HepG2 (cell line): ENCODE measurements around the gene FADD. TPM values are rescaled to one million over a fixed set of nuclear protein-coding genes. Genes with fewer than 3 reads are reported as not detected.

Experiments
- ARNT ChIP-seq: fragments of 450-650 bp; IDR thresholded peaks from 2 replicates; pipeline ENCODE4 v1.6.1; 2017
- BRF2 ChIP-seq: sonication (generic); formaldehyde crosslinking; IDR thresholded peaks from 2 replicates; pipeline ENCODE4 v1.8.1; 2022; ENCODE audit warnings: mild to moderate bottlenecking, missing genetic modification reagents
- CCDC6 ChIP-seq: sonication (generic); formaldehyde crosslinking; IDR thresholded peaks from 2 replicates; pipeline ENCODE4 v1.8.1; 2022; ENCODE audit warnings: mild to moderate bottlenecking, missing genetic modification reagents, moderate library complexity
- EED ChIP-seq: sonication (generic); formaldehyde crosslinking; IDR thresholded peaks from 2 replicates; pipeline ENCODE4 v1.5.0; 2020; ENCODE audit warnings: mild to moderate bottlenecking, missing genetic modification reagents
- IRX3 ChIP-seq: sonication (generic); formaldehyde crosslinking; IDR thresholded peaks from 2 replicates; pipeline ENCODE4 v1.8.1; 2023; ENCODE audit warnings: mild to moderate bottlenecking, low read depth, missing genetic modification reagents, borderline replicate concordance
- KDM1A ChIP-seq: IDR thresholded peaks from 2 replicates; pipeline ENCODE4 v1.6.1; 2016; ENCODE audit warnings: missing compliant biosample characterization
- MTF1 ChIP-seq: sonication (generic); formaldehyde crosslinking; IDR thresholded peaks from 2 replicates; pipeline ENCODE4 v1.5.0; 2020; ENCODE audit warnings: missing genetic modification reagents
- MXD1 ChIP-seq: sonication (generic); formaldehyde crosslinking; IDR thresholded peaks from 2 replicates; pipeline ENCODE4 v1.4.0; 2020; ENCODE audit warnings: mild to moderate bottlenecking, missing genetic modification reagents
- NKX3-1 ChIP-seq: sonication (generic); formaldehyde crosslinking; IDR thresholded peaks from 2 replicates; pipeline ENCODE4 v1.5.0; 2020; ENCODE audit warnings: missing genetic modification reagents
- POLR2AphosphoS5 ChIP-seq: IDR thresholded peaks from 2 replicates; pipeline ENCODE4 v1.6.1; 2012; ENCODE audit warnings: low read depth, low read length
- SATB2 ChIP-seq: sonication (generic); formaldehyde crosslinking; IDR thresholded peaks from 2 replicates; pipeline ENCODE4 v1.5.0; 2020; ENCODE audit warnings: missing genetic modification reagents
- WIZ ChIP-seq: sonication (generic); formaldehyde crosslinking; IDR thresholded peaks from 2 replicates; pipeline ENCODE4 v1.5.1; 2020; ENCODE audit warnings: mild to moderate bottlenecking, missing genetic modification reagents
- ZBTB2 ChIP-seq: sonication (generic); formaldehyde crosslinking; IDR thresholded peaks from 2 replicates; pipeline ENCODE4 v1.8.0; 2022; ENCODE audit warnings: low read depth, missing genetic modification reagents
- ZC3H13 ChIP-seq: sonication (generic); formaldehyde crosslinking; IDR thresholded peaks from 2 replicates; pipeline ENCODE4 v1.8.1; 2023; ENCODE audit warnings: mild to moderate bottlenecking, missing genetic modification reagents, moderate library complexity
- ZFP90 ChIP-seq: sonication (generic); formaldehyde crosslinking; IDR thresholded peaks from 2 replicates; pipeline ENCODE4 v1.8.0; 2022; ENCODE audit warnings: missing genetic modification reagents, mild to moderate bottlenecking, inconsistent platforms, borderline replicate concordance
- ZIK1 ChIP-seq: sonication (generic); formaldehyde crosslinking; IDR thresholded peaks from 2 replicates; pipeline ENCODE4 v1.5.0; 2020; ENCODE audit warnings: mild to moderate bottlenecking, low read depth, missing genetic modification reagents, borderline replicate concordance
- ZKSCAN5 ChIP-seq: sonication (generic); formaldehyde crosslinking; IDR thresholded peaks from 2 replicates; pipeline ENCODE4 v1.5.1; 2020; ENCODE audit warnings: mild to moderate bottlenecking, missing genetic modification reagents
- ZNF124 ChIP-seq: sonication (generic); formaldehyde crosslinking; IDR thresholded peaks from 2 replicates; pipeline ENCODE4 v1.4.0; 2020; ENCODE audit warnings: missing genetic modification reagents
- ZNF282 ChIP-seq: fragments of 450-650 bp; IDR thresholded peaks from 2 replicates; pipeline ENCODE4 v1.6.1; 2018; ENCODE audit not compliant: partially characterized antibody
- ZNF660 ChIP-seq: sonication (generic); formaldehyde crosslinking; IDR thresholded peaks from 2 replicates; pipeline ENCODE4 v1.5.1; 2020; ENCODE audit warnings: mild to moderate bottlenecking, low read depth, missing genetic modification reagents, borderline replicate concordance
- ZNF674 ChIP-seq: sonication (generic); formaldehyde crosslinking; IDR thresholded peaks from 2 replicates; pipeline ENCODE4 v1.5.0; 2020; ENCODE audit warnings: low read depth, mild to moderate bottlenecking, missing genetic modification reagents
- ZNF720 ChIP-seq: sonication (generic); formaldehyde crosslinking; IDR thresholded peaks from 2 replicates; pipeline ENCODE4 v1.4.0; 2020; ENCODE audit warnings: missing genetic modification reagents
- ZSCAN5A ChIP-seq: sonication (generic); formaldehyde crosslinking; IDR thresholded peaks from 2 replicates; pipeline ENCODE4 v1.8.0; 2022; ENCODE audit warnings: mild to moderate bottlenecking, missing genetic modification reagents, borderline replicate concordance
- ZUFSP ChIP-seq: sonication (generic); formaldehyde crosslinking; IDR thresholded peaks from 2 replicates; pipeline ENCODE4 v1.9.0; 2021; ENCODE audit warnings: missing genetic modification reagents, mild to moderate bottlenecking, borderline replicate concordance
- polyA plus RNA-seq, 8 experiments: library from polyadenylated mRNA; depleted of rRNA in 3 of 8; stranded (reverse) in 7 of 8; unstranded in 1 of 8; fragments of >200 nt; fragmentation: Illumina TruSeq in 4 of 8; extraction: Trizol in 4 of 8; gene quantifications; 2 replicates each; pipeline versions ENCODE4 v1.2.1 to v1.2.3, GENCODE V29; 2011 to 2016; ENCODE audit warnings: low read depth in 4 of 8, missing spikeins in 1 of 8, mixed read lengths in 1 of 8; ENCODE audit not compliant: insufficient read depth in 1 of 8
- total RNA-seq, 5 experiments: library from RNA; depleted of rRNA; stranded (reverse); fragments of >200 nt; fragmentation: Illumina TruSeq; extraction: Trizol; gene quantifications; 2 replicates each; pipeline ENCODE4 v1.2.3, GENCODE V29; 2016; ENCODE audit warnings: low read depth in 1 of 5

FADD gene
- total and polyA plus RNA-seq, 2 of the 13 experiments (the other 11 are each of a cell fraction or from before 2014, with no cell fraction given) = 14.2 to 22.2 TPM

GRCh38 chr11:70202920-70203750 is at the start of gene FADD (continued):
- no peak for TF ChIP-seq ZNF124 (CRISPR knock-in tag)
- TF ChIP-seq ARNT = no peak
- no peak for TF ChIP-seq ZNF660 (CRISPR knock-in tag)
- TF ChIP-seq MTF1 (CRISPR knock-in tag) = no peak
- TF ChIP-seq ZBTB2 (CRISPR knock-in tag) = no peak
- TF ChIP-seq SATB2 = 0 out of 2 replicates have a peak, but pooled peaks have one; percentile 27
- TF ChIP-seq POLR2AphosphoS5 = peak; percentile 88
- no peak for TF ChIP-seq ZKSCAN5 (CRISPR knock-in tag)
- TF ChIP-seq ZNF674 (CRISPR knock-in tag) = 0 out of 2 replicates have a peak, but pooled peaks have one; percentile 32
- no peak for TF ChIP-seq EED (CRISPR knock-in tag)
- no peak; the same call in 1 of the 2 replicates for TF ChIP-seq ZIK1 (CRISPR knock-in tag)
- peak; percentile 75; the same call in 1 of the 2 replicates for TF ChIP-seq MXD1 (CRISPR knock-in tag)
- TF ChIP-seq BRF2 = 0 out of 2 replicates have a peak, but pooled peaks have one; percentile 83
- no peak for TF ChIP-seq CCDC6 (CRISPR knock-in tag)
- no peak for TF ChIP-seq ZUFSP (CRISPR knock-in tag)
- no peak for TF ChIP-seq KDM1A (CRISPR knock-in tag)
- 0 out of 2 replicates have a peak, but pooled peaks have one; percentile 41 for TF ChIP-seq ZFP90 (CRISPR knock-in tag)
- peak; percentile 83; the same call in 1 of the 2 replicates for TF ChIP-seq ZSCAN5A
- peak; percentile 80 for TF ChIP-seq NKX3-1 (CRISPR knock-in tag)
- peak; percentile 56; the same call in 1 of the 2 replicates for TF ChIP-seq WIZ (CRISPR knock-in tag)
- TF ChIP-seq ZNF282 = no peak
- no peak for TF ChIP-seq IRX3 (CRISPR knock-in tag)
- no peak for TF ChIP-seq ZNF720 (CRISPR knock-in tag)
- TF ChIP-seq ZC3H13 (CRISPR knock-in tag) = 0 out of 2 replicates have a peak, but pooled peaks have one; percentile 28
